Measurements from ENCODE around the gene PTRHD1. TPM values are rescaled to one million over a fixed set of nuclear protein-coding genes. Genes with fewer than 3 reads are reported as not detected.

Gene PTRHD1
- total and polyA plus RNA-seq, 2 of the 8 experiments (the other 6 are each of a cell fraction or from before 2014, with no cell fraction given), result 46.2 to 91.9 TPM

- no peak overlapping the region for H3K4ac ChIP-seq (replicated peaks; ENCODE audit: insufficient read length, low read depth, low read length)
- no peak overlapping the region for H2AK5ac ChIP-seq (ENCODE audit: low read depth, low read length)
- H3K36me3 ChIP-seq (ENCODE audit: control insufficient read depth in 2 of 4, insufficient read depth in 4 of 4, low read length in 3 of 4), result peaks cover 5 to 44% (median 18%) of the 10 kb centered on the region in 4 experiments
- H3K27me3 ChIP-seq (replicated peaks in 1 of 4; ENCODE audit: control insufficient read depth in 3 of 4, extremely low read depth in 1 of 4, insufficient read depth in 3 of 4, low read length in 3 of 4), result no peaks in the 10 kb centered on the region
- H2BK5ac ChIP-seq (ENCODE audit: low read depth, low read length), result no peak overlapping the region
- peaks cover 20 to 68% of the 10 kb centered on the region in 2 experiments for H3K79me2 ChIP-seq (ENCODE audit: control insufficient read depth in 1 of 2, insufficient read depth in 2 of 2, low read length in 2 of 2)
- no peak overlapping the region for H2BK12ac ChIP-seq (ENCODE audit: low read depth, low read length)
- TF ChIP-seq GABPA (IDR thresholded peaks at IDR 0.05; ENCODE audit: borderline replicate concordance, insufficient read depth, low read length) (no peak), POLR2A (IDR thresholded peaks at IDR 0.05; ENCODE audit: control extremely low read depth in 1 of 2, low read depth in 2 of 2, low read length in 2 of 2) (no peak), TAF1 (IDR thresholded peaks at IDR 0.05; ENCODE audit: low read depth, low read length) (no peak), CTCF (IDR thresholded peaks at IDR 0.05; ENCODE audit: control extremely low read depth in 1 of 3, insufficient read depth in 1 of 3, low read depth in 1 of 3, low read length in 3 of 3) (no peak), SAP30 (IDR thresholded peaks at IDR 0.05; ENCODE audit: insufficient read depth, insufficient replicate concordance, low read length) (no peak), BRCA1 (IDR thresholded peaks at IDR 0.05; ENCODE audit: low read depth, low read length) (no peak), POLR2AphosphoS5 (IDR thresholded peaks at IDR 0.05; ENCODE audit: low read depth, low read length) (no peak), CBX5 (IDR thresholded peaks at IDR 0.05; ENCODE audit: low read depth, low read length) (no peak), ZNF274 (IDR thresholded peaks at IDR 0.05; ENCODE audit: borderline replicate concordance, extremely low read depth, low read length) (no peak), HDAC6 (IDR thresholded peaks at IDR 0.05; ENCODE audit: low read depth, low read length) (no peak), ATF3 (IDR thresholded peaks at IDR 0.05; ENCODE audit: insufficient read depth, low read depth, low read length) (no peak)
- no peak overlapping the region for H4K8ac ChIP-seq (ENCODE audit: extremely low read depth, insufficient read depth, low read length)
- no peak overlapping the region for H2BK15ac ChIP-seq (ENCODE audit: low read length)
- no peak overlapping the region for H3K4me3 ChIP-seq (ENCODE audit: extremely low read depth in 1 of 4, insufficient read depth in 2 of 4, low read depth in 3 of 4, low read length in 4 of 4)
- H4K20me1 ChIP-seq (replicated peaks in 1 of 2; ENCODE audit: control insufficient read depth in 1 of 2, insufficient read depth in 2 of 2, low read length in 2 of 2), result peaks cover 0 to 7% of the 10 kb centered on the region in 2 experiments
- POLR2A ChIA-PET (ENCODE audit: partially characterized antibody), result interaction anchor here (3.4 kb wide), 1 partner anchor 29 kb away, joined by 13 read pairs; no protein-coding TSS in a partner anchor
- H3K9me3 ChIP-seq (ENCODE audit: insufficient read depth in 2 of 2, low read depth in 1 of 2, low read length in 1 of 2), result peaks cover 3% of the 10 kb centered on the region in 2 experiments; a peak in 1 of 4 replicates
- no peak overlapping the region for H2AFZ ChIP-seq (ENCODE audit: low read length)
- no peak overlapping the region for H4K91ac ChIP-seq (replicated peaks; ENCODE audit: insufficient read length, low read length)
- peaks cover 8% of the 10 kb centered on the region; the same call in 1 of the 2 replicates for H3K23me2 ChIP-seq (ENCODE audit: low read depth, low read length)
- no peak overlapping the region for H2BK20ac ChIP-seq (ENCODE audit: low read length)
- no peak overlapping the region for H3K14ac ChIP-seq (ENCODE audit: insufficient read length)
- no peak overlapping the region for H3K56ac ChIP-seq (replicated peaks; ENCODE audit: insufficient read length, low read depth, low read length)
- H3K4me2 ChIP-seq (ENCODE audit: insufficient read depth in 1 of 2, low read depth in 2 of 2, low read length in 2 of 2), result no peak overlapping the region
- H2BK120ac ChIP-seq (replicated peaks; ENCODE audit: low read depth, low read length), result no peak overlapping the region
- H3K9ac ChIP-seq (replicated peaks in 1 of 4; ENCODE audit: extremely low read depth in 1 of 4, low read depth in 3 of 4, low read length in 3 of 4), result no peak overlapping the region
- no peak overlapping the region for H4K5ac ChIP-seq (ENCODE audit: insufficient read length, low read depth, low read length)
- H3K79me1 ChIP-seq (ENCODE audit: low read depth, low read length), result peaks cover 12% of the 10 kb centered on the region
- CTCF ChIA-PET (ENCODE audit: partially characterized antibody), result interaction anchor here (0.6 to 2.2 kb wide), 7 partner anchors 9 to 453 kb away, joined by 3 to 8 read pairs (median 3); no protein-coding TSS in a partner anchor
- 86% methylated on average over 2 of the region's 2 CpGs; no CpG with 5 or more reads in 1 of the 2 experiments for WGBS, 2 experiments (ENCODE audit: extremely low coverage in 1 of 2, insufficient coverage in 1 of 2, insufficient read length in 1 of 2, insufficient replicate concordance in 2 of 2, low coverage in 1 of 2, low lambda C conversion rate in 2 of 2, missing lambda C conversion rate in 1 of 2)
- DNase-seq (ENCODE audit: low read depth in 1 of 2, low spot score in 2 of 2) (no peak), FAIRE-seq (no peak)
- H3K27ac ChIP-seq (ENCODE audit: low read depth, low read length), result no peak overlapping the region
- no peak overlapping the region for H3K18ac ChIP-seq (ENCODE audit: extremely low read depth, low read length)
- H3K4me1 ChIP-seq (replicated peaks in 1 of 4; ENCODE audit: control insufficient read depth in 3 of 4, insufficient read depth in 4 of 4, low read length in 3 of 4), result peaks cover 0 to 5% (median 3%) of the 10 kb centered on the region in 4 experiments; a peak in 3 of 7 replicates
- no peak overlapping the region for H3K23ac ChIP-seq (ENCODE audit: insufficient read length)
These were observed 4.5 kb upstream of the PTRHD1 start for GRCh38 chr2:24797644-24798043.
